Adipocyte (in vitro differentiated cells): Measurements from ENCODE around the gene SLC6A1.

Experiments used
- DNase-seq: peaks from one replicate; pipeline ENCODE4 v3.0.0-alpha.2; 2015; ENCODE audit warnings: low read depth
- H3K27me3 ChIP-seq: replicated peaks from 2 replicates; pipeline ENCODE4 v1.7.0; 2013; ENCODE audit warnings: mild to moderate bottlenecking, low read length, moderate library complexity; ENCODE audit not compliant: control insufficient read depth, insufficient read depth
- H3K36me3 ChIP-seq: 2 replicates; pipeline ENCODE4 v1.7.0; 2013; ENCODE audit warnings: low read length, mild to moderate bottlenecking, moderate library complexity; ENCODE audit not compliant: control insufficient read depth, insufficient read depth, severe bottlenecking
- H3K4me1 ChIP-seq: 2 replicates; pipeline ENCODE4 v1.7.0; 2013; ENCODE audit warnings: mild to moderate bottlenecking, low read length, moderate library complexity; ENCODE audit not compliant: control insufficient read depth, insufficient read depth
- H3K4me3 ChIP-seq: 2 replicates; pipeline ENCODE4 v1.7.0; 2013; ENCODE audit warnings: mild to moderate bottlenecking, low read length, moderate library complexity
- H3K9ac ChIP-seq: 2 replicates; pipeline ENCODE4 v1.7.0; 2013; ENCODE audit warnings: mild to moderate bottlenecking, low read length, moderate library complexity
- H3K9me3 ChIP-seq: 2 replicates; pipeline ENCODE4 v1.7.0; 2013; ENCODE audit warnings: mild to moderate bottlenecking, low read length, moderate library complexity; ENCODE audit not compliant: control insufficient read depth

SLC6A1 gene

DNA sequence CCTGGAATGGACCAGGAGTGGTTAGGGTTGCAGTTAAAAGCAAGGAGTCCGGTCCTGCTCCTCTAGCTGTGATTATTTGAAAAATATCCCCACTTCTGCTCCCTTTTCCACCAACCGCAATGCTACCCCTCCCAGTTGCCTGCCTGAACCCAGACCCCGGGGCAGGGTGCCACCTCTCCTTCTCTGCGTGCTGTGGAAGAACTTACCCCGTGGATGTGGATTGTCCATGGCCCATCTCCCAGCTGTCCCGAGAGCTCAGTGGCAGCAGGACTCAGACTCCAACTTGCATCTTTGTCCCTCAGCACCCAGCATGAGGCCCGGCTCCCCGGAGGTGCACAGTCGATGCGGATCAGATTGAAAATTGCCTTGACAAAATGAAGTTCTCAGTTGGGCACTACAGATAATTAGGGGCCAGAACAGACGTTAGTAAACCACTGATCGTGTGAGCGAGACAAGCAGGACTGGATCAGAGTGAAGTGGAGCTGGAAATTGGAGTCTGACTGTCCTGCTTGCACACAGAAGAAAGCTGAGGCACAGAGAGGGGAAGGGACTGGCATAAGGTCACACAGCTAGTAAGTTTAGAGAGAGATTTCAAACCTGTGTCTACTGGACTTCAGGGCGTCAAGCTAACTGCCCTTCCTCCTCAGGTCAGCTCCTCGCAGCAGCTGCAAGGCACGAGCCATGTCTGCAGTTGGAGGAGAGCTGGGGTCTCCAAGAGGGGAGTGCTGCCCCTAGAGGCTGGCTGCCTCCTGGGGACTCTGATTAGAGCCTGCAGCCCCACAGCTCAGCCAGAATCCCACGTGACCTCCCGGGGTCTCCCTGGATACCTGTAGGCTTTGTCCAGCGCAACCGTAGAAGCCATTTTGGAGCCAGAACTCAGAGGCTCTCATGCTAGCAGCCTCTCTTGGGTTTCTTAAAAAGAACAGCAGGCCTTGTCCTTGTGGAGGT, 14.7 kb downstream of the SLC6A1 start:
- no peaks in the 10 kb centered on the region for H3K36me3 ChIP-seq
- H3K9ac ChIP-seq: no peak overlapping the region
- no peak for DNase-seq
- peaks cover 60% of the 10 kb centered on the region for H3K27me3 ChIP-seq
- no peaks in the 10 kb centered on the region for H3K9me3 ChIP-seq
- no peak overlapping the region for H3K4me3 ChIP-seq
- H3K4me1 ChIP-seq: no peaks in the 10 kb centered on the region

DNA sequence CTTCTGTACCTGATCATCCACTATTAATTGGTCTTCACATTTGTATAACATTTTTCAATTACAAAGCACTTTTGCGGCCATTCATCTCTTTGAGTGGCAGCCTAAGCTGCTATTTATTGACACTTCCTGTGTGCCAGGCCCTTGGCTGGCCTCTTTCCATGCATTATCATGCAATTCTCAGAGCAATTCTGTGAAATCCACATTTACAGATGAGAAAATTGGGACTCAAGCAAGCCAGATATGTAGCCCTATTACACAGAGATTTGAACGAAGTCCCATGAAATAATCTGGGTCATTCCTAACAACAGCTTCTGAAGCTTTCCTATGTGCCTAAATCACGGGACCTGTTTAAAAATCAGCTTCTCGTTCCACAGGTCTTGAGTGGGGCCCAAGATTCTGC, 17.4 kb downstream of the SLC6A1 start:
- Histone ChIP-seq H3K4me1 (no peaks in the 10 kb centered on the region), H3K27me3 (peaks cover 62% of the 10 kb centered on the region)

DNA sequence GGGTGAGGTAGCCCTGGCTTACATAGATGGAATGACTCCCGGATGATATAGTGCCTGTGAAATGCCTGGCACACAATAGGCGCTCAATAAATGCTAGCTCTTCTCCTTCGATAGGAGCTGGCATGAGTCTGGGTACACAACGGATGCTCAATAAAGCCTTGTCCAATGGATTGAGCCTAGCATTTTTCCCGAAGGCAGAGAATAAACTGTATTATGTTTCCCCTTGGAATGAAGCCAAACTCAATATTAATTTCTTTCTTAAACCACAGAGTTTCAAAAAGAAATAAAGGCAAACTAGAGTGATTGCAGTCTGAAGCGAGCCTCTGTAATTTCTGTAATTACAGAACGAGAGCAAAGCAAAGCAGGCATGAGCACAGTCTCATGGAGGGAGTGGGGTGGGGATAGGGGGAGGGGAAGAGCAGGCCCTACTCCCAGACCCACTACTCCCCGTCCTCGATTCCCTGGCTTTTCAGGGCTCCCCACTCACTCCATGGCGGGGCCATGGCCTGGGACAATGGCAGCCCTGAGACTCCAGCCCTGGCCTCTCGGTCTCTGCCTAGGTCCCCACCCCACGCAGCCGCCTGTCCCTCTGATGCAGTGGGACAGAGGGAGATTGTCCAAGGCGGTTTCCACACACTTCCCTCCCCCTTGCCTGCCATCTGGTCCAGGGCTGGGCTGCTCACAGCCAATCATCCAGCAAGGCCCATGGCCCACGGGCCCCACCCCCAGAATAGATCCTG, 18.0 kb downstream of the SLC6A1 start:
- Histone ChIP-seq H3K9me3 (peaks cover 4% of the 10 kb centered on the region), H3K4me3 (no peak overlapping the region), H3K36me3 (no peaks in the 10 kb centered on the region), H3K4me1 (no peaks in the 10 kb centered on the region), H3K9ac (no peak overlapping the region), H3K27me3 (peaks cover 61% of the 10 kb centered on the region)
- DNase-seq: no peak

More for the DNA sequence above, 17.4 kb downstream of the SLC6A1 start:
- DNase-seq: no peak
- H3K9ac ChIP-seq: no peak overlapping the region
- H3K36me3 ChIP-seq: no peaks in the 10 kb centered on the region
- H3K9me3 ChIP-seq: peaks cover 4% of the 10 kb centered on the region
- no peak overlapping the region for H3K4me3 ChIP-seq

DNA sequence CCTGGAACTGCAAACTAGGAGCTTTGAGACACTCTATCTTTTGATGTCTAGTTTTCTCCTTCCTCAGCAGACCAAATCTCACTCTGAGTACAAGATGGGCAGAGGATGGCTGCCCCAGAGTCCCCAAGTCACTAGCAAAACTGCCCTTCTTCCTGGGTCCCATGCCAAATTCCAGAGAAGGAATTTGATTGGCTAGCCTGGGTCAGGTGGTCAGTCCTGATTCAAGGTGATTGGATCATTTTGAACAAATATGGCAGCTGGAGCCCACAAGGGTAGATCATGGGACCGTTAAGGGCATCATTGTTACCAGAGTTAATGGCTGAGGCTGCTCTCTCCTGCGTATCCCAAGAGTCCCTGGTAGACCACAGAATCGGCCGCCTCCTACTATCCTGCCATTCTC, 21.7 kb downstream of the SLC6A1 start:
- DNase-seq: no peak
- H3K27me3 ChIP-seq: peaks cover 44% of the 10 kb centered on the region
- no peaks in the 10 kb centered on the region for H3K36me3 ChIP-seq
- H3K4me1 ChIP-seq: no peaks in the 10 kb centered on the region
- no peak overlapping the region for H3K9ac ChIP-seq
- peaks cover 4% of the 10 kb centered on the region for H3K9me3 ChIP-seq
- H3K4me3 ChIP-seq: no peak overlapping the region

DNA sequence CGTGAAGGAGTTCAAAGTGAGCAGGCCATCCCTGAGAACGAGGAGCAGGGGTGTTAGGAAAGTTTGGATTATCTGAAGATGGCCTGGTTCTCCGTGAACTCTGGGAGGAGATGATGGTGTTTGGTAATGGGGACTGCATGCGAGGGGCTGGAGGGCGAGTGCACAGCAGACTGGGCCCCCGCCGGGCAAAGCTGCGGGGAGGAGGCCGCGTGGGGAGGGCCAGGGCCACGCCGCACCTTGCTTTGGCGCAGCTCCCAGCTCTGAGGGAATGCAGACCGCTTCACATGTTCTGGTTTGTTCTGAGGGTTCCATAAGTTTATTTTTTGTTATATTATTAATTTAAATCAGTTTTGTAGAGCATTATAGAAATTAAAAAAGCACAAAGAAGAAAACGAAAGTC, 22.2 kb downstream of the SLC6A1 start:
- H3K9me3 ChIP-seq: peaks cover 4% of the 10 kb centered on the region
- H3K4me1 ChIP-seq: no peaks in the 10 kb centered on the region
- H3K36me3 ChIP-seq: no peaks in the 10 kb centered on the region
- DNase-seq: no peak
- peaks cover 43% of the 10 kb centered on the region for H3K27me3 ChIP-seq
- no peak overlapping the region for H3K9ac ChIP-seq
- H3K4me3 ChIP-seq: no peak overlapping the region

DNA sequence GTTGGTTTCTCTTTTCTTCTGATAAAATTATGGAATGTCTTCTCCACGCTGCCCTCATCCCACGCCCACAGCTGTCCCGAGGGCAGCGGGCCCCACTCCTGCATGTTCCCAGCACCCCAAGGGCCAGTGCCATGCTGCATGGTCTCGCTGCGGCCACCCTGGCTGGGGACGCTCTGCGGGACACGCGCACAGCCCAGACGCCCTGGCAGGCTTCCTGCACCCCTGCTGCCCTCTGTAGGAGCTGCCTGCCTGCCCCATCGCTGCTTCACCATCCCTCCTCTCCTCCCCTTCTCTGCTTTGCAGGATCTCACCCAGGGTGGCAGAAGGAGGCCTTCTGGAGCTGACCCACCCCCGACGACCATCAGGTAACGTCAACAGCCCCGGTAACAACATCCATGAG, 22.8 kb downstream of the SLC6A1 start:
- Histone ChIP-seq H3K27me3 (peaks cover 43% of the 10 kb centered on the region), H3K4me3 (no peak overlapping the region), H3K9me3 (peaks cover 4% of the 10 kb centered on the region), H3K9ac (no peak overlapping the region), H3K36me3 (no peaks in the 10 kb centered on the region), H3K4me1 (no peaks in the 10 kb centered on the region)
- DNase-seq: no peak

DNA sequence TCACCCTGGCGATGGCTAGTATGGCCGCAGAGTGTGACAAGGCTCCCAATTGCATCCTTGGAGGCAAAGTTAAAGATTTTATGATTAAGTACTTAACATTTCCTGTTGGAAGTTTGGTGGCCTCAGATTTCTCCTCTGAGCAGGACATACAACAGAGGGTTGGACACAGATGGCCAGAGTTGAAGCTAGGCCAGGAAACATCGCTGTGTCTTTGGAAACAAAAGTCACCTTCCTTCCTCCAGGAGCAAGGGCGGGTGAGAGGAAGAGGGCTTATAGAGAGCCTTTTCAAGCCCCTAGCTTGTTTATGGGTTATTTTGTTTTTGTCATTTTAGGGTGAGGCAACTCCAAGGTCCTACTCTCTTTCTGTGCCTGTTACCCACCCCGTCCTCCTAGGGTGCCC, 24.2 kb downstream of the SLC6A1 start:
- H3K4me1 ChIP-seq: no peaks in the 10 kb centered on the region
- DNase-seq: no peak
- peaks cover 55% of the 10 kb centered on the region for H3K27me3 ChIP-seq
- peaks cover 4% of the 10 kb centered on the region for H3K9me3 ChIP-seq
- no peak overlapping the region for H3K4me3 ChIP-seq
- no peaks in the 10 kb centered on the region for H3K36me3 ChIP-seq
- no peak overlapping the region for H3K9ac ChIP-seq

DNA sequence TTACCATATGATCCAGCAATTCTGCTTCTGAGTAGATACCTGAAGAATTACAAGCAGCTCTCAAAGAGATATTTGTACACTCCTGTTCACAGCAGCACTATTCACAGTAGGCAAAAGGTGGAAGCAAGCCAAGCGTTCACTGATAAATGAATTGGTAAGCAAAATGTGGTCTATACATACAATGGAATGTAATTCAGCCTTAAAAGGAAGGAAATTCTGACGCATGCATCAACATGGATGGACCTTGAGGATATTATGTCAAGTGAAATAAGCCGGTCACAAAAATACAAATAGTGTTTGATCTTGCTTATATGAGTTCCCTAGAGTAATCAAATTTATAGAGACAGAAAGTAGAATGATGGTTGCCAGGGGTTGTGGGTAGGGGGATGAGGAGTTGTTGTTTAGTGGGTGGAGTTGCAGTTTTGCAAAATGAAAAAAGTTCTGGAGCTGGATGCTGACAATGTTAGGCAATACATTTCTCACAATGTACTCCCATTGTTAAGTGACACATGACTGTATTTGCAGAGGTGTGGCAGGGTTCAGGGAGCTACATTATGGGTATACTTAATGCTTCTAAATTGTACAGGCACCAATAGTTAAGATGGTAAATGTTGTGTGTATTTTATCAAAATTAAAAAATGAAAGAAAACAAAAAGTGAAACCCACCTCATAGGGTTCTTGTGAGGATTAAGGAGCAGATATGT, 26.7 kb downstream of the SLC6A1 start:
- Histone ChIP-seq H3K4me1 (no peaks in the 10 kb centered on the region), H3K9ac (no peak overlapping the region), H3K9me3 (peaks cover 3% of the 10 kb centered on the region), H3K36me3 (no peaks in the 10 kb centered on the region), H3K4me3 (no peak overlapping the region), H3K27me3 (peaks cover 68% of the 10 kb centered on the region)
- DNase-seq: no peak

DNA sequence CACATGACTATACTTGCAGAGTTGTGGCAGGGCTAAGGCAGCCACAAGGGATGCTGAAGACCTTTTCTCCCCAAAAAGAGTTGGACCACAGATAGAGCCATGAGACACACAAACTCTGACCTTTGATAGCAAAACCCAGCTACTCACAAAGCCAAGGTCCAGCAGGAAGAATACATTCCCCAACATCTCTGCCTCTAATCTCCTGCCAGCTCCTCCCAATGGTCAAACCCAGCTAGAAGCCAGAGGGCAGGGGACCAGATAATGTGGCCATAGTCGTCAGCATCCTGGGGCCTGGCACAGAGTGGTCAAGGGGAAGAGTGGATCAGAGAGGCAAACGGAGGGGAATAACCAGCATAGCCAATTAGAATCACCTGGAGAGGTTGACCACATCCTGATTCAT, 28.2 kb downstream of the SLC6A1 start:
- Histone ChIP-seq H3K27me3 (peaks cover 64% of the 10 kb centered on the region), H3K4me3 (no peak overlapping the region), H3K36me3 (no peaks in the 10 kb centered on the region), H3K9ac (no peak overlapping the region), H3K4me1 (no peaks in the 10 kb centered on the region), H3K9me3 (no peaks in the 10 kb centered on the region)
- no peak for DNase-seq

DNA sequence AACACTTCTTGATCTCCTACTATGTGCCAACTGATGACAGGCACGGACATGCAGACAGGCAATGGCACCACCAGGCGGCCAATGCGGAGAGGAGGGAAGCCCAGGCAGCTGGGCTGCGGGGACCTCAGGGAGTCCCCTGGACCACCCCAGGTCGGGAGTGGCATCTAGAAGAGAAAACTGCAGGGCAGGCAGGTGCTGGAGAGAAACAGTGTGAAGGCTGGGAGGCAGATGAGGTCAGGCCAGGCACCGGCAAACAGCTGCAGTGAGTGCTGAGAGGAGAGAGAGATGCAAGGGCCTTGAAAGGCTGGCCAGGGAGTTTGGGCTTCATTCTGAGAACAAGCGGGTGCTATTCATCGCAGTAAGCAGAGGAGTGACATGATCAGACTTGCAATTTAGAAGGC, 29.1 kb downstream of the SLC6A1 start:
- peaks cover under 1% of the 10 kb centered on the region for H3K9me3 ChIP-seq
- no peak for DNase-seq
- no peak overlapping the region for H3K9ac ChIP-seq
- H3K36me3 ChIP-seq: no peaks in the 10 kb centered on the region
- H3K4me3 ChIP-seq: no peak overlapping the region
- H3K27me3 ChIP-seq: peaks cover 58% of the 10 kb centered on the region
- no peaks in the 10 kb centered on the region for H3K4me1 ChIP-seq

DNA sequence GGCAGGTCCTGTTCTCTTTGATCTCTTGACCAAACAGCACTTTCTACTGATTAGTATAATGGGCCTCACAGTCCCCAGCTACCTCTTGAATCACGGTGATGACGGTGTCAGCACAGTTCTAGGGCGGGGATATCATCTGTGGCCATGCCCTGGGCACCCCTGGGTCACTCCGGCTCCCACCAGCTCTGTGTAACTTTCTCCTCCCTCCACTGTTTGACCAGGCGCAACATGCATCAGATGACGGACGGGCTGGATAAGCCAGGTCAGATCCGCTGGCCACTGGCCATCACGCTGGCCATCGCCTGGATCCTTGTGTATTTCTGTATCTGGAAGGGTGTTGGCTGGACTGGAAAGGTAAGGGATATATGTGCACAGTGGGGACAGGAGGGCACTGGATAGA, 29.6 kb downstream of the SLC6A1 start:
- Histone ChIP-seq H3K4me3 (no peak overlapping the region), H3K9ac (no peak overlapping the region), H3K9me3 (peaks cover 3% of the 10 kb centered on the region), H3K4me1 (no peaks in the 10 kb centered on the region), H3K27me3 (peaks cover 54% of the 10 kb centered on the region), H3K36me3 (no peaks in the 10 kb centered on the region)
- no peak for DNase-seq
